Smooth muscle cell (in vitro differentiated cells): ENCODE measurements around the gene PLAAT2. TPM values are rescaled to one million over a fixed set of nuclear protein-coding genes. Genes with fewer than 3 reads are reported as not detected.
"Not testable (repeated sequence)": the region's sequence is repeated elsewhere in the genome, so short reads cannot be mapped to it uniquely, and the experiment has no call there.

Experiments used
- DNase-seq: peaks from one replicate; lab custom pipeline; 2025; ENCODE audit not compliant: unreplicated experiment; lab: John Stamatoyannopoulos, UW
- H2AFZ ChIP-seq: fragments of 200-600 bp; sonication (generic); 2 replicates; pipeline ENCODE4 v1.6.0; 2016; ENCODE audit warnings: antibody characterized with exemption, low read depth, mild to moderate bottlenecking
- H3F3A ChIP-seq: fragments of 200-600 bp; sonication (generic); 2 replicates; pipeline ENCODE4 v1.6.0; 2017; ENCODE audit warnings: antibody characterized with exemption, low read depth
- H3K27ac ChIP-seq: fragments of 200-600 bp; sonication (generic); 2 replicates; pipeline ENCODE4 v1.5.1; 2016; ENCODE audit warnings: low read depth, mild to moderate bottlenecking
- H3K27me3 ChIP-seq: fragments of 200-600 bp; sonication (generic); 2 replicates; pipeline ENCODE4 v1.6.1; 2016; ENCODE audit warnings: low read depth, mild to moderate bottlenecking
- H3K36me3 ChIP-seq: fragments of 200-600 bp; sonication (generic); 2 replicates; pipeline ENCODE4 v1.5.1; 2016; ENCODE audit warnings: low read depth
- H3K4me1 ChIP-seq: fragments of 200-600 bp; sonication (generic); 2 replicates; pipeline ENCODE4 v1.5.1; 2016; ENCODE audit warnings: low read depth
- H3K4me2 ChIP-seq: fragments of 200-600 bp; sonication (generic); 2 replicates; pipeline ENCODE4 v1.6.0; 2016; ENCODE audit warnings: mild to moderate bottlenecking
- H3K4me3 ChIP-seq: fragments of 200-600 bp; sonication (generic); 2 replicates; pipeline ENCODE4 v1.5.1; 2016; ENCODE audit warnings: mild to moderate bottlenecking
- H3K79me2 ChIP-seq: fragments of 200-600 bp; sonication (generic); 2 replicates; pipeline ENCODE4 v1.6.0; 2016; ENCODE audit warnings: low read depth, mild to moderate bottlenecking
- H3K9ac ChIP-seq: fragments of 200-600 bp; sonication (generic); 2 replicates; pipeline ENCODE4 v1.6.0; 2016; ENCODE audit warnings: low read depth
- H3K9me3 ChIP-seq: fragments of 200-600 bp; sonication (generic); replicated peaks from 2 replicates; pipeline ENCODE4 v1.5.1; 2016; ENCODE audit warnings: low read depth
- H4K20me1 ChIP-seq: fragments of 200-600 bp; sonication (generic); 2 replicates; pipeline ENCODE4 v1.6.0; 2016; ENCODE audit warnings: low read depth
- WGBS: methylation state at CpG from one replicate; pipeline ENCODE4 v1.1.7; 2016; ENCODE audit warnings: low lambda C conversion rate; 5-methylcytosine and 5-hydroxymethylcytosine counted together
- polyA plus RNA-seq: library from polyadenylated mRNA; unstranded; fragments of >200 nt; fragmentation: Nextera tagmentation; extraction: Ambion mirVana; gene quantifications from 2 replicates; pipeline ENCODE4 v1.2.1, GENCODE V29; 2016
- total RNA-seq: library from RNA; depleted of rRNA; stranded (reverse); fragments of >200 nt; gene quantifications from 2 replicates; pipeline ENCODE4 v1.2.3, GENCODE V29; 2014
- TF ChIP-seq, protein P1 (sequence below): fragments of 200-600 bp; sonication (generic); IDR thresholded peaks from 2 replicates; pipeline ENCODE4 v1.5.1; 2017; ENCODE audit warnings: borderline replicate concordance, mild to moderate bottlenecking, antibody characterized with exemption; ENCODE audit not compliant: insufficient read depth, poor library complexity, severe bottlenecking

The PLAAT2 gene
- total and polyA plus RNA-seq, 2 experiments from 2014 or later = not detected

DNA sequence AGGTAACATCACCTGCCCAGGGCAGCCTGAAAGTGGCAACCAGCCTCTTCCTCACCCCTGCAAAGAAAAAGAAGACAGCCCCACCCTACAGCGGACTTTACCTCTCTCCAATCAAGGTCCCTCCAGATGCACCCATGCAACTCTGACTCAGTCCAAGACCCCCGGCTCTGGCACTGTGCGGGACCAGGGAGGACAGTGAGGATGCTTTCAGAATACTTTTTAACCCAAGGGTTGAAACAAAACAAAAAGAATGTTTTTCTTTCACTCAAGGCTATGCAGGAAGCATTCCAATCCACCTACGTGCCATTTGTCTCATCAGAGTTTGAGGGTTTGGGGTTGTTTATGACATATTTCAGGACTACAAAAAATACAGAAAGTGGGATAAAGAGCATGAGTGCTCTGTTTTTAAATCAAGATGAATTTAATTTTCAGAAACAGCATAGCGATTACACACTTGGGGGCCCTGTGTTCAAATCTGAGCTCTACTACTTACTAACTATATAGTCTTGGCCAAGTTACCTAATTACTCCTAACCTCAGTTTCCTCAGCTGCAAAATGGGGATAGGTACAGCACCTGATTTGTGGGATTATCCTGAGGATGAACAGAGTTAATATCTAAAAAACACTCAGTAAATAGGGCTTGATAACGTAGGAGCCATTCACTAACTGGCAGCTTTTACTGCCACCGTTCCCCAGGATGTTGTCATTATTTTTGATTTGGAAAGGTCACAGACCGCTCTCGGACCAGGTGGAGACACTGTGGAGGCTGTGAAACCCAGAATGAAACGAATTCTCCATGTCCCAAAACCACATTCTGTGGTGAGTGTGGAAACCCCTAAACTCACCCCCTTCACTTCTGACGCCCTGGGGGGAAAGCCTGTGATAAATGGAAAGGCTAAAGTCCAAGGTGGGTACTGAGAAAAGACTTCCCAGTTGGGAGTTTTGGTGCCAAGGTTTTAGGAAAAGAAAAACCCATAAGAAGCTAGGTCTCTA is 45.5 kb upstream of the PLAAT2 start:
- Histone ChIP-seq H3K79me2 (no peaks in the 10 kb centered on the region), H3K4me3 (no peak overlapping the region), H4K20me1 (no peaks in the 10 kb centered on the region), H2AFZ (no peak overlapping the region), H3K4me1 (peaks cover 10% of the 10 kb centered on the region), H3K36me3 (no peaks in the 10 kb centered on the region), H3K9me3 (no peaks in the 10 kb centered on the region), H3K27ac (no peak overlapping the region), H3K4me2 (no peak overlapping the region), H3K9ac (no peak overlapping the region), H3F3A (no peaks in the 10 kb centered on the region), H3K27me3 (peaks cover 23% of the 10 kb centered on the region)
- DNase-seq = no peak
- WGBS = 85% methylated on average over 11 of the region's 11 CpGs
- TF ChIP-seq, protein P1, sequence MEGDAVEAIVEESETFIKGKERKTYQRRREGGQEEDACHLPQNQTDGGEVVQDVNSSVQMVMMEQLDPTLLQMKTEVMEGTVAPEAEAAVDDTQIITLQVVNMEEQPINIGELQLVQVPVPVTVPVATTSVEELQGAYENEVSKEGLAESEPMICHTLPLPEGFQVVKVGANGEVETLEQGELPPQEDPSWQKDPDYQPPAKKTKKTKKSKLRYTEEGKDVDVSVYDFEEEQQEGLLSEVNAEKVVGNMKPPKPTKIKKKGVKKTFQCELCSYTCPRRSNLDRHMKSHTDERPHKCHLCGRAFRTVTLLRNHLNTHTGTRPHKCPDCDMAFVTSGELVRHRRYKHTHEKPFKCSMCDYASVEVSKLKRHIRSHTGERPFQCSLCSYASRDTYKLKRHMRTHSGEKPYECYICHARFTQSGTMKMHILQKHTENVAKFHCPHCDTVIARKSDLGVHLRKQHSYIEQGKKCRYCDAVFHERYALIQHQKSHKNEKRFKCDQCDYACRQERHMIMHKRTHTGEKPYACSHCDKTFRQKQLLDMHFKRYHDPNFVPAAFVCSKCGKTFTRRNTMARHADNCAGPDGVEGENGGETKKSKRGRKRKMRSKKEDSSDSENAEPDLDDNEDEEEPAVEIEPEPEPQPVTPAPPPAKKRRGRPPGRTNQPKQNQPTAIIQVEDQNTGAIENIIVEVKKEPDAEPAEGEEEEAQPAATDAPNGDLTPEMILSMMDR = no peak

DNA sequence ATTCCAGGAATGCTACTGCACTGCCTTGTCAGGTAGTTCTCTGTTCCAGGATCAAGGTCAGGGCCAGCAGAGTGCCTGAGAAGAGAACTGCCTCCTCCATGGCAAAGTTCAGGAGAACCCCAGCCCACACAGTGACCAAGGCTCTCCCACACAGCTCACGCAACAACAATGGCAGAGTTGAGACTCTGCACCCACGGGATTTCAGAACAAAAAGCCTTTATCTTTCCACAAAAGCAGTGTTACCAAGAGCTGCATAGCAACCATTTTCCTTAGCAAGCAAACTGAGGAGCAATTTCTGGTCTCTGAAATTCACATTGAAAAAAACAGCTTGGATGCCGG is 40.0 kb upstream of the PLAAT2 start:
- Histone ChIP-seq H3F3A (no peaks in the 10 kb centered on the region), H3K4me1 (no peaks in the 10 kb centered on the region), H3K79me2 (no peaks in the 10 kb centered on the region), H3K4me3 (no peak overlapping the region), H3K9ac (no peak overlapping the region), H3K27ac (no peak overlapping the region), H3K9me3 (no peaks in the 10 kb centered on the region), H2AFZ (no peak overlapping the region), H3K36me3 (no peaks in the 10 kb centered on the region), H3K27me3 (no peaks in the 10 kb centered on the region), H3K4me2 (no peak overlapping the region), H4K20me1 (no peaks in the 10 kb centered on the region)
- no peak for DNase-seq
- TF ChIP-seq, protein P1 = no peak
- WGBS = 71% methylated on average over 3 of the region's 3 CpGs

DNA sequence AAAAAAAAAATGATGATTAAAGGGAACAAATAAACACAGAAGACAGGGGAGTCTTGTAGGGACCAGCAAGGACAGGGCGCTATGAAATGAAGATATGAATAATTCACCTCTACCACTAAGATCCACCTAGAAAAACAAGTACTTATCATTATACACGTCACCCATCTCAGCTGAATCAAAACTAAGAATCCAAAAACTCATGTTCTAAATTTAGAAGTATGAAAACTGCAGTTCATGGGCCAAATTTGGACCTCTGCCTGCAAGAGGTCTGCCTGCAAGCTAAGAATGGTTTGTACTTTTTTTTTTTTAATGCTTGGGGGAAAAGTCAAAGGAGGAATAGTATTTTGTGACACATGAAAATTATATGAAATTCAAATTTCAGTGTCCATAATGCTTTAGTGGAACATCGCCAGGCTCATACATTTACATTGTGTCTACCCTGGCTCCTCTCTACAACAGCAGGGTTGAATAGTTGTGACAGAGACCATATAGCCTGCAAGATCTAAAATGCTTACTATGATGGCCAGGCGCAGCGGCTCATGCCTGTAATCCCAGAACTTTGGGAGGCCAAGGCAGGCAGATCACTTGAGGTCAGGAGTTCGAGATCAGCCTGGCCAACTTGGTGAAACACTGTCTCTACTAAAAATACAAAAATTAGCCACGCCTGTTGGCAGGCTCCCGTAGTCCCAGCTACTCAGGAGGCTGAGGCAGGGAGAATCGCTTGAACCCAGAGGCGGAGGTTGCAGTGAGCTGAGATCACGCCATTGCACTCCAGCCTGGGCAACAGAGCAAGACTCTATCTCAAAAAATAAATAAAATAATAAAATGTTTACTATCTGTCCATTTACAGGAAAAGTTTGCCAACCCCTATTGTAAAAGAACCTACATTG is 39.4 kb upstream of the PLAAT2 start:
- not testable (repeated sequence) for H3K9ac ChIP-seq, H3K79me2 ChIP-seq, H3K9me3 ChIP-seq, H3K27ac ChIP-seq, H4K20me1 ChIP-seq, H3K36me3 ChIP-seq, H3F3A ChIP-seq, H2AFZ ChIP-seq, H3K4me1 ChIP-seq, DNase-seq, H3K4me3 ChIP-seq, H3K4me2 ChIP-seq, H3K27me3 ChIP-seq
- WGBS = 95% methylated on average over 11 of the region's 11 CpGs
